HG02642 (cell line): ENCODE measurements around the gene MAOA.
"Not testable (repeated sequence)": the region's sequence is repeated elsewhere in the genome, so short reads cannot be mapped to it uniquely, and the experiment has no call there.

Experiments
- ATAC-seq: cut with Tn5 transposase; IDR thresholded peaks from one replicate; pipeline ENCODE4 v1.9.1; 2021; ENCODE audit warnings: mild to moderate bottlenecking; ENCODE audit not compliant: unreplicated experiment, poor library complexity

MAOA gene

GRCh38 chrX:43707812-43708548 is 51.9 kb downstream of the MAOA start:
- no peak for ATAC-seq

DNA sequence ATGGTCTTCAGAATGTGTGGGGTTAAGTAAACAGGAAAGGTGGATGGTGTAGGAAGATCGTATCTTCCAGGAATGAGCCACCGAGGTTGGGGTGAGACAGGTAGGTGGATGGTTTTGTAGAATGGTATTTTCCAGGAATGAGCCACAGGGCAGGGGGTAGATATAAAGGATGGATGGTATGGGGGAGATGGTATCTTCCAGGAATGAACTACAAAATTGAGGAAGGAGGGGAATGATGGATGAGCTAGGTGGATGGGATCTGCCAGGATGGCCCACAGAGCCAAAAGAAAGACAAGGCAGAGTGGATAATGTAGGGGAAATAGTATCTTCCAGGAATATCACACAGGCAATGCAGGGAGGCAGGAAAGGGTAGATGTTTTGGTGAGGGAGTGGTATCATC is 60.0 kb downstream of the MAOA start:
- no peak for ATAC-seq

GRCh38 chrX:43716696-43717095 is 60.6 kb downstream of the MAOA start:
- ATAC-seq, result no peak

- no peak for ATAC-seq
These were observed 61.1 kb downstream of the MAOA start for GRCh38 chrX:43717161-43717560.

DNA sequence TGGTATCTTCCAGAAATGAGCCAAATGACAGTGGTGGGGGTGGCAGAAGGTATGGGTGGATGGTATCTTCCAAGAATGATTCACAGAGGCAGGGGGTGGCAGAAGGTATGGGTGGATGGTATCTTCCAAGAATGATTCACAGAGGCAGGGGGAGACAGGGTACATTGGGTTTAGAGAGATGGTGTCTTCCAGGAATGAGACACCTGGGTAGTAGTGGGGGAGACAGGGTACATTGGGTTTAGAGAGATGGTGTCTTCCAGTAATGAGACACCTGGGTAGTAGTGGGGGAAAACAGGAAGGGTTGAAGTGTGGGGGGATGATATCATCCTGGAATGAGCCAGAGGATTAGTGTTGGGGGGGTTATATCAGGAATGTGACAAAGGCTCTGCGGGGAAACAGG is 62.0 kb downstream of the MAOA start:
- no peak for ATAC-seq

DNA sequence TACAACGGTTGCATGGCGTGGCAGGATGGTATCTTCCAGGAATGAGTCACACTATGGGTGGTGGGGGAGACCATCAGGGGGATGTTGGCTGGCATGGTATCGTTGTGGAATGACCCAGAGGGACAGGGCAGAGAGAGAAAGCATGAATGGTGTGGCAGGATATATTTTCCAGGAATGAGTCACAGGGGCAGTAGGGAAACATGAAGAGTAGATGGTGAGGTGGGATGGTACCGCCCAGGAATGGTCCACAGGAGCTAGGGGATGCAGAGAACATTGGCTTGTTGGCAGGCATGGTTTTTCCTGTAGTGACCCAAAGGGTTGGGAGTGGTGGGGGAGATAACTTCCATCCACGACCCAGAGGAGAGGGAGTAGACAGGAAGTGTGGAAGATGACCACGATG is 62.4 kb downstream of the MAOA start:
- ATAC-seq, result no peak

DNA sequence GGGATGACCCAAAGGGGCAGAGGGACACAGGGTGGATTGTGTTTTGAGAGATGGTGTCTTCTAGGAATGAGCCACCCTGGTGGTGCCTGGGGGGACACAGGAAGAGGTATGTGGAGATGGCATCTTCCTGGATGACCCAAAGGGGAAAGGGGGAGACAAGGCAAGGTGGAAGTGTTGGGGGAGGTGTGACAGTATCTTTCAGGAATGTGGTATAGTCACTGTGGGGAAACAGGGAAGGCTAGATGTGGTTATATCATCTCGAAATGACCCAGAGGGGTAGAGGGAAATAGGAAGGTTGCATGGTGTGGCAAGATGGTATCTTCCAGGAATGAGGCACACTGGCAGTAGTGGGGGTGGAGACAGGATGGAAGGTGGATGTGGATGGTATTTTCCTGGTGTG is 62.9 kb downstream of the MAOA start:
- ATAC-seq, result no peak

- no peak for ATAC-seq
These were observed 64.0 kb downstream of the MAOA start for GRCh38 chrX:43720082-43720481.

GRCh38 chrX:43720961-43721360 is 64.9 kb downstream of the MAOA start:
- no peak for ATAC-seq

DNA sequence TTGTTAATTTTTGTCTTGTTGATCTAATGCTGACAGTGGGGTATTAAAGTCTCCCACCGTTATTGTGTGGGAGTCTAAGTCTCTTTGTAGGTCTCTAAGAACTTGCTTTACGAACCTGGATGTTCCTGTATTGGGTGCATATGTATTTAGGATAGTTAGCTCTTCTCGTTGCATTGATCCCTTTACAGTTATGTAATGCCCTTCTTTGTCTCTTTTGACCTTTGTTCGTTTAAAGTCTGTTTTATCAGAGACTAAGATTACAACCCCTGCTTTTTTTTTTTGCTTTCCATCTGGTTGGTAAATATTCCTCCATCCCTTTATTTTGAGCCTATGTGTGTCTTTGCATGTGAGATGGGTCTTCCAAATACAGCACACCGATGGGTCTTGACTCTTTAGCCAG is 69.1 kb downstream of the MAOA start:
- not testable (repeated sequence) for ATAC-seq

- not testable (repeated sequence) for ATAC-seq
These were observed 71.2 kb downstream of the MAOA start for GRCh38 chrX:43727254-43727653.

DNA sequence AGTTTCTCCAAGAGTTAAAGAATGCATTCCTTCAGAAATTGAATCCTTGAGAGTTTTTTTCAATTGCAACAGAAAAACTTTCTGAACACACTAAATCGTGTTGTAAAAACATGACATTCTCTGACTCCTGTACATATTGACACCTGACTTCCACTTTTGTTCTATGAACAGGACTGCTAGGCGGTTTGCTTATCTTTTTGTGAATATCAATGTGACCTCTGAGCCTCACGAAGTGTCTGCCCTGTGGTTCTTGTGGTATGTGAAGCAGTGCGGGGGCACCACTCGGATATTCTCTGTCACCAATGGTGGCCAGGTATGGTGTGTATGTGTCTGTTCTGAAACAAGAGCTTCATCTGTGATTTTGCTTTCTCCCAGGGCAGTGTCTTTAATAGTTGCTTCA is 71.9 kb downstream of the MAOA start:
- ATAC-seq, result no peak

DNA sequence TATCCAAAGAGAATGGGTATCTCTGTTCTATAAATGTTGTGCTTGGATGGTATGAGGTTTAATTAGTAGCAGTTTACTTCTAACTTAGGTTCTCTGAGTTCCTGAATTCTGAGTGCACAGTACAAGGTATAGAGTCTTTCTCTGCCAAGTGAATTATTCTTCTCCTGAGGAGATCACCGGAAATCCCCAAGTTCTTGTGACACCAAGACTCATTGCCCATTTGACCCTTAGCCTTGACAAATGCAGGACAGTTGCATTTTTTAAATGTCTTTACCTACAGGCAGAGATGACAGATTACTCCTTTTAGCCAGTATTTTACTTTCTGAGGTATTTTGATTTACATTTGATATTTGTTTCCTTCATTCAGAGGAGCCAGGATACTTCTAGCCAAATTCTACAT is 72.9 kb downstream of the MAOA start:
- no peak for ATAC-seq

DNA sequence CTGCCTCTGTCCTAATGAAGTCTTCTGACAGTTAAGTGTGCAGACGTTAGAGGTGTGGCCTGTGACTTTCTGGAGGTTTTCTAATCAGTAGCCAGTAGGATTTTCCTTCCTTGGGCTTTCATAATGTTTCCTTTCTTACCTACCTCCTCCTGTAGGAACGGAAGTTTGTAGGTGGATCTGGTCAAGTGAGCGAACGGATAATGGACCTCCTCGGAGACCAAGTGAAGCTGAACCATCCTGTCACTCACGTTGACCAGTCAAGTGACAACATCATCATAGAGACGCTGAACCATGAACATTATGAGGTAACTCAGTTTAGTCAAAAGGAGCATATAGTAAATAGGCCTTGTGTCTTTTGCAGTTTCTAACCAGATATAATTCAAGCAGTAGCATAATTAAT is 75.0 kb downstream of the MAOA start:
- no peak for ATAC-seq

DNA sequence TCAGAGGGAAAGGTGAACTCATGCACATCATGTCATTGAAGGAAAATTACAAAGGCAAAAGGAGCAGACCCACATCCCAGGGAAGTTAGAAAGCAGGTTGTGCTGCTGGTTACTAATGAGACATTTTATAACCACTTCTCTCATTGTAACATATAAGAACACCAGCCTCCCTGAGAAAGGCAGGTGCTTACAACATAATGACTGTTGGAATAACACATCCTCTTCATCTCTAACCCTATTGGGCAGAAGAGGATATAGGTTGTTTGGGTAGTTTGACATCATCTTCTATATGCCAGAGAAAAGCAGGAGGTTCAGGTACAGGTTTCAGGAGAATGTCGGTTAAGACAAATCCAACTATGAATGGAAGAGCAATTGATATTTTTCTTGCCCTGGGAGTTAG is 77.6 kb downstream of the MAOA start:
- no peak for ATAC-seq

DNA sequence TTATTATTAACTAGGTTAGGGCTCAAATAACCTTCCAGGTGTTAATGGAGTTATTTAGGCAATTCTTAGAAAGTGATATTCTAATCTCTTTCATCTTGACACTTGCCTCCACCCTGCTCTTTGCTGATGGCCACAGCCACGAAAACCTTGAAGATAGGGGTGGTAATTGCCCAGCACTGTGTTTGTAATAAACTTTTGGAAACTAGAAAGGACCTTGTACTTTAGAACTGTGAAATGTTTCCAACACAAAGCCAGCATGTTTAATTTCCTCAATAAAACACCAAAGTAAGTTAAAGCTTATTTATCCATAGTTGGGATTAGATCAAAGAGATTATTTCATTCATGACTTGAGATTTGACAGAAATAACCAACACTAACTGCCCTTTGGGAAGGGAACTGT is 78.3 kb downstream of the MAOA start:
- ATAC-seq, result no peak

- no peak for ATAC-seq
These were observed 79.4 kb downstream of the MAOA start for GRCh38 chrX:43735534-43735933.

DNA sequence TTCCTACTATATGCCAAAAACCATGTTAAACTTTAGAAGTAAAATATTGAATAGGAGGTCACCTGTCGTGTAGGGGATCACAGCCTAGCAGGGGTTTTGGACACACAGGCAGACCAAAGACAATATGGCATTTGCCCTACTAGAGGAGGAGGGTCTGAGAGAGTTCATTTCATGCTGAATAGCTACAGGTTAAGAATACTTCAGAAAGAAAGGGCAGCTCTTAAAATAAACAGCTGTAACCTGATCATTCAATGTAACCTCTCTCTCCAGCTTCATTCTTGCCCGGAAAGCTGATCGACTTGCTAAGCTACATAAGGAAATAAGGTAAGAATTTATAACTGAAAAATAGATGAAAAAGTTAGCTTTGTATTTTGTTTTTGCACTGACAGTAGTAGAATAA is 79.9 kb downstream of the MAOA start:
- no peak for ATAC-seq

- ATAC-seq, result no peak
These were observed 85.9 kb downstream of the MAOA start for GRCh38 chrX:43741843-43742573.

DNA sequence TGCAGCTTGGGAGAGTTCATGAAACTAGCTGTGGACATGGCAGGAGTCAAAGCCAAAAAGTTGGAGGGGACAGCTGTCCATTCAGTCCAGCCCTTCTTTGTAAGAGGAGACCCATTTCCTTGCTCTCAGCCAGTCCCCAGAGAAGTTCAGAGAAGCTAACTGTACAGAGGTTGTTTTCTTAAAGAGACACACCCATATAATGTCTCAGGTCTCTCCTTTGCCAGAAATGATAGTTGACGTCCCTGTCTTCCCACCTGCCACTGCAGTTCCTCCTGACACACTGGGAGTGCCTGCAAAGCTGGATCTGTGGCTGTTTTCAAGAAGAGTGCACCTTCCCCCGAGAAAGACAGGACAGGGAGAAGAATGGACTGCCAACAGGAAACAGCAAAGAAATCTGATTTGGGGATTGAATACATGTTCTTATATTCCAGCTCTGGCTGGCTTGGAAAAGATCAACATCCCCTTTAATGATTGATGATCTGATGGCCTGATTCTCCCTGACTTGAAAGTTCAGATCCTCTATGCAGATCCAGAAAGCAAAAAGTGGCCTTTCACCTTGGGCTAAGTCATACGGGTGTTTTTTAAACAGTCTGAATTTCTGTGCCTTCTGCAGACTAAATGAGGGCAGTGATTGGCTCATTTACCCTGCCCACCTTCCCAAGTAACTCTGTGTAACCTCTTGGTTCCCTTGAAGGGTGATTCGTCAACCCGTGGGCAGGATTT is 87.2 kb downstream of the MAOA start:
- ATAC-seq, result no peak

DNA sequence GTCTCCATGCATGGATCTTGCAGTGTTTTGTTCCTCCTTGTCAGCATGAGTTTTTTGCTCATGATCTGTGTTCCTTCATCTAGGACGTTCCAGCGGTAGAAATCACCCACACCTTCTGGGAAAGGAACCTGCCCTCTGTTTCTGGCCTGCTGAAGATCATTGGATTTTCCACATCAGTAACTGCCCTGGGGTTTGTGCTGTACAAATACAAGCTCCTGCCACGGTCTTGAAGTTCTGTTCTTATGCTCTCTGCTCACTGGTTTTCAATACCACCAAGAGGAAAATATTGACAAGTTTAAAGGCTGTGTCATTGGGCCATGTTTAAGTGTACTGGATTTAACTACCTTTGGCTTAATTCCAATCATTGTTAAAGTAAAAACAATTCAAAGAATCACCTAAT is 88.2 kb downstream of the MAOA start:
- ATAC-seq, result no peak
